GM23338 (cell line): ENCODE data around the gene HCFC2. TPM values are rescaled to one million over a fixed set of nuclear protein-coding genes. Genes with fewer than 3 reads are reported as not detected.

Source experiments
- ATAC-seq: fragments of 200-7000 bp; cut with Tn5 transposase; 3 replicates; pipeline ENCODE4 v1.9.1; 2020
- DNase-seq: peaks from one replicate; pipeline ENCODE4 v3.0.0-alpha.2; 2015; ENCODE audit warnings: low spot score
- H2AFZ ChIP-seq: fragments of 200-600 bp; sonication (generic); 2 replicates; pipeline ENCODE4 v1.8.0; 2016; ENCODE audit warnings: antibody characterized with exemption, mild to moderate bottlenecking, moderate library complexity
- H3F3A ChIP-seq: fragments of 200-600 bp; sonication (generic); replicated peaks from 2 replicates; pipeline ENCODE4 v1.8.0; 2017; ENCODE audit warnings: antibody characterized with exemption, mixed run types, low read depth
- H3K27ac ChIP-seq: fragments of 200-600 bp; sonication (generic); 2 replicates; pipeline ENCODE4 v1.6.1; 2016; ENCODE audit warnings: low read depth
- H3K27me3 ChIP-seq: fragments of 200-600 bp; sonication (generic); 2 replicates; pipeline ENCODE4 v1.8.0; 2016; ENCODE audit warnings: mild to moderate bottlenecking, mixed run types, moderate library complexity; ENCODE audit not compliant: insufficient read depth
- H3K36me3 ChIP-seq: fragments of 200-600 bp; sonication (generic); 2 replicates; pipeline ENCODE4 v1.8.0; 2016; ENCODE audit warnings: mild to moderate bottlenecking; ENCODE audit not compliant: insufficient read depth
- H3K4me1 ChIP-seq: fragments of 200-600 bp; sonication (generic); 2 replicates; pipeline ENCODE4 v1.8.0; 2016; ENCODE audit warnings: mild to moderate bottlenecking, moderate library complexity; ENCODE audit not compliant: insufficient read depth
- H3K4me2 ChIP-seq: fragments of 200-600 bp; sonication (generic); 2 replicates; pipeline ENCODE4 v1.7.1; 2017; ENCODE audit warnings: mixed run types
- H3K4me3 ChIP-seq: fragments of 200-600 bp; sonication (generic); 2 replicates; pipeline ENCODE4 v1.6.1; 2016; ENCODE audit warnings: mixed run types
- H3K79me2 ChIP-seq: fragments of 200-600 bp; sonication (generic); replicated peaks from 2 replicates; pipeline ENCODE4 v1.8.0; 2017; ENCODE audit warnings: mild to moderate bottlenecking; ENCODE audit not compliant: insufficient read depth
- H3K9me2 ChIP-seq: fragments of 200-600 bp; sonication (generic); 2 replicates; pipeline ENCODE4 v1.8.0; 2017; ENCODE audit not compliant: insufficient read depth
- H4K20me1 ChIP-seq: fragments of 200-600 bp; sonication (generic); replicated peaks from 2 replicates; pipeline ENCODE4 v1.8.0; 2017; ENCODE audit warnings: mild to moderate bottlenecking; ENCODE audit not compliant: insufficient read depth
- H3K27ac Mint-ChIP-seq: 2 replicates; pipeline ENCODE4 v1.8.0; 2020; ENCODE audit warnings: inconsistent platforms, mild to moderate bottlenecking, moderate library complexity, mixed read lengths
- H3K27me3 Mint-ChIP-seq: 3 replicates; pipeline ENCODE4 v1.8.0; 2022; ENCODE audit warnings: low read depth, mild to moderate bottlenecking, moderate library complexity, mixed read lengths, inconsistent platforms; ENCODE audit not compliant: insufficient read depth, poor library complexity
- H3K36me3 Mint-ChIP-seq: 3 replicates; pipeline ENCODE4 v1.8.0; 2021; ENCODE audit warnings: low read depth, mild to moderate bottlenecking, inconsistent platforms, moderate library complexity, mixed read lengths
- H3K4me1 Mint-ChIP-seq: 3 replicates; pipeline ENCODE4 v1.8.0; 2020; ENCODE audit warnings: mild to moderate bottlenecking, inconsistent platforms, mixed read lengths
- H3K4me3 Mint-ChIP-seq: 3 replicates; pipeline ENCODE4 v1.8.0; 2021; ENCODE audit warnings: moderate library complexity, mild to moderate bottlenecking, inconsistent platforms, mixed read lengths
- H3K9me3 Mint-ChIP-seq: 3 replicates; pipeline ENCODE4 v1.8.0; 2020; ENCODE audit warnings: moderate library complexity, mild to moderate bottlenecking, inconsistent platforms, mixed read lengths
- EZH2 ChIP-seq: fragments of 200-600 bp; sonication (generic); IDR thresholded peaks from one replicate; pipeline ENCODE4 v1.8.0; 2017; ENCODE audit warnings: antibody characterized with exemption, mild to moderate bottlenecking, low read depth; ENCODE audit not compliant: unreplicated experiment
- EZH2phosphoT487 ChIP-seq: fragments of 200-600 bp; sonication (generic); IDR thresholded peaks from one replicate; pipeline ENCODE4 v1.8.1; 2018; ENCODE audit warnings: antibody characterized with exemption; ENCODE audit not compliant: unreplicated experiment
- POLR2AphosphoS5 ChIP-seq: IDR thresholded peaks from 2 replicates; pipeline ENCODE4 v1.6.1; 2016; ENCODE audit warnings: antibody characterized with exemption, low read depth
- ZNF114 ChIP-seq: fragments of 250-450 bp; sonication (Bioruptor Pico); IDR thresholded peaks from 2 replicates; pipeline ENCODE4 v1.5.0; 2020; ENCODE audit warnings: mild to moderate bottlenecking, moderate library complexity
- polyA plus RNA-seq: library from polyadenylated mRNA; unstranded; fragments of >200 nt; fragmentation: Nextera tagmentation; extraction: Ambion mirVana; gene quantifications from 2 replicates; pipeline ENCODE4 v1.2.1, GENCODE V29; 2016
- total RNA-seq: library from RNA; depleted of rRNA; stranded (reverse); fragments of >200 nt; shearing (Covaris generic); gene quantifications from 2 replicates; pipeline ENCODE4 v1.2.3, GENCODE V29; 2014
- TF ChIP-seq, protein P1 (sequence below): IDR thresholded peaks from one replicate; pipeline ENCODE4 v1.6.1; 2018; ENCODE audit warnings: antibody characterized with exemption; ENCODE audit not compliant: unreplicated experiment

HCFC2 gene
- total and polyA plus RNA-seq, 2 experiments from 2014 or later, result 1.9 to 2.5 TPM

DNA sequence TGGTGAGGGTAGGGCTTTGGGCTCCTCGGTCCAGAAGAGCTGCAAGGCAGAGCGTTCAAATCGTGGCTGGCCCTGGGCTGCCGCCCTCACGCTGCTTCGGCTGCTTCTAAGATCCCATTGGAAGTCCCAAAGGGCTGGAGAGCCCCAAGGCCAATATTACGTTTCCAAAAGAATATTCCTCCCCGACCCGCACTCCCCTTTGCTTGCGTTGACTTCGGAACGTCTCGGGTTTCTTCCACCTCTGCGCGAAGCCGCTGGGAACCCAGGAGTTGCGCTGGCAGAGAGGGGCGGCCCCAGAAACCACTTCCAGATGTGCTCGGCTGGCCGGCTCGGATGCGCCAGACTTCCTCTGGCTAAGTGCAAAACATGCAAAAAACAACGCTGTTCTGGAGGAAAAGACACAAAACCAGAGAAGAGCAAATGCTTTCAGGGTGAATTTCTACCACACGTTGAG is 14.4 kb upstream of the HCFC2 start, which contains the start of gene GLT8D2:
GLT8D2 (minus strand) TSS at position 285 of the 454 bp plus-strand sequence. CDS start 30,539 bp downstream, outside the sequence.
- Mint-ChIP-seq H3K36me3 (no peaks in the 10 kb centered on the region; the same call in 2 of the 3 replicates), H3K4me3 (peak within 1 kb of the TSS; percentile 81), H3K27me3 (peaks cover 15% of the 10 kb centered on the region), H3K4me1 (peaks cover 15% of the 10 kb centered on the region), H3K27ac (peak within 1 kb of the TSS; percentile 72), H3K9me3 (no peaks in the 10 kb centered on the region)
- DNase-seq (peak; percentile 81), ATAC-seq (peak; percentile 91)
- Histone ChIP-seq H4K20me1 (no peaks in the 10 kb centered on the region), H3K27ac (no peak within 1 kb of the TSS), H2AFZ (peak within 1 kb of the TSS; percentile 99), H3K36me3 (no peaks in the 10 kb centered on the region), H3K4me2 (peak within 1 kb of the TSS; percentile 82), H3K27me3 (peaks cover 24% of the 10 kb centered on the region), H3K4me3 (peak within 1 kb of the TSS; percentile 59), H3K79me2 (no peaks in the 10 kb centered on the region), H3K9me2 (no peaks in the 10 kb centered on the region), H3K4me1 (peaks cover 19% of the 10 kb centered on the region), H3F3A (peaks cover 5% of the 10 kb centered on the region; the same call in 1 of the 2 replicates)
- TF ChIP-seq POLR2AphosphoS5 (peak; percentile 28; the same call in 1 of the 2 replicates), EZH2phosphoT487 (no peak)

DNA sequence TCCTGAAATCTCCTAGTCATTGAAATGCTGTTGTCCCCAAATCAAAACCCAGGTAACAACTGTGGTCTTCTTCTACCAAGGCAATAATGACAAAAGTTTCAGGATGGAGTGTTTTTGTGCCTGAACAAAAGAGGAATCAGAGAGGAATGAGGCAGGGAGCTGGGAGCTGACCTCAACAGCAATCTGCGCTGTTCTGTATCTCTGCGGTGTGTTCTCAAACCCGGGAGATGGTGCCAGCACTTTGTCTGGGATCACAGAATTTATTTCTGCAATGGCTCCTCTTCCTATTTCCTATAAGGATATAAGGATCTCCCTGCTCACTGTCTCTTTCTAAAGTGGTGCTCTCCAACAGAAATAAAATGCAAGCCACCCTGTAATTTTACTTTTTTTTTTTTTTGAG is 13.9 kb upstream of the HCFC2 start:
- Histone ChIP-seq H4K20me1 (no peaks in the 10 kb centered on the region), H3F3A (peaks cover 5% of the 10 kb centered on the region; the same call in 1 of the 2 replicates), H3K27me3 (peaks cover 24% of the 10 kb centered on the region), H3K4me2 (peak overlapping the region; percentile 82), H3K79me2 (no peaks in the 10 kb centered on the region), H3K27ac (no peak overlapping the region), H3K4me3 (peak overlapping the region; percentile 59), H2AFZ (peak overlapping the region; percentile 99; the same call in 1 of the 2 replicates), H3K4me1 (peaks cover 23% of the 10 kb centered on the region), H3K36me3 (no peaks in the 10 kb centered on the region), H3K9me2 (no peaks in the 10 kb centered on the region)
- H3K9me3 Mint-ChIP-seq, result no peaks in the 10 kb centered on the region
- H3K27me3 Mint-ChIP-seq, result peaks cover 15% of the 10 kb centered on the region
- H3K4me1 Mint-ChIP-seq, result peaks cover 20% of the 10 kb centered on the region
- peak; percentile 18 for DNase-seq
- no peak overlapping the region for H3K27ac Mint-ChIP-seq
- TF ChIP-seq ZNF114 (CRISPR knock-in tag), result no peak
- TF ChIP-seq, protein P1, sequence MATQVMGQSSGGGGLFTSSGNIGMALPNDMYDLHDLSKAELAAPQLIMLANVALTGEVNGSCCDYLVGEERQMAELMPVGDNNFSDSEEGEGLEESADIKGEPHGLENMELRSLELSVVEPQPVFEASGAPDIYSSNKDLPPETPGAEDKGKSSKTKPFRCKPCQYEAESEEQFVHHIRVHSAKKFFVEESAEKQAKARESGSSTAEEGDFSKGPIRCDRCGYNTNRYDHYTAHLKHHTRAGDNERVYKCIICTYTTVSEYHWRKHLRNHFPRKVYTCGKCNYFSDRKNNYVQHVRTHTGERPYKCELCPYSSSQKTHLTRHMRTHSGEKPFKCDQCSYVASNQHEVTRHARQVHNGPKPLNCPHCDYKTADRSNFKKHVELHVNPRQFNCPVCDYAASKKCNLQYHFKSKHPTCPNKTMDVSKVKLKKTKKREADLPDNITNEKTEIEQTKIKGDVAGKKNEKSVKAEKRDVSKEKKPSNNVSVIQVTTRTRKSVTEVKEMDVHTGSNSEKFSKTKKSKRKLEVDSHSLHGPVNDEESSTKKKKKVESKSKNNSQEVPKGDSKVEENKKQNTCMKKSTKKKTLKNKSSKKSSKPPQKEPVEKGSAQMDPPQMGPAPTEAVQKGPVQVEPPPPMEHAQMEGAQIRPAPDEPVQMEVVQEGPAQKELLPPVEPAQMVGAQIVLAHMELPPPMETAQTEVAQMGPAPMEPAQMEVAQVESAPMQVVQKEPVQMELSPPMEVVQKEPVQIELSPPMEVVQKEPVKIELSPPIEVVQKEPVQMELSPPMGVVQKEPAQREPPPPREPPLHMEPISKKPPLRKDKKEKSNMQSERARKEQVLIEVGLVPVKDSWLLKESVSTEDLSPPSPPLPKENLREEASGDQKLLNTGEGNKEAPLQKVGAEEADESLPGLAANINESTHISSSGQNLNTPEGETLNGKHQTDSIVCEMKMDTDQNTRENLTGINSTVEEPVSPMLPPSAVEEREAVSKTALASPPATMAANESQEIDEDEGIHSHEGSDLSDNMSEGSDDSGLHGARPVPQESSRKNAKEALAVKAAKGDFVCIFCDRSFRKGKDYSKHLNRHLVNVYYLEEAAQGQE, result no peak
- no peak for TF ChIP-seq EZH2
- ATAC-seq, result peak; percentile 38
- peak overlapping the region; percentile 81 for H3K4me3 Mint-ChIP-seq
- H3K36me3 Mint-ChIP-seq, result no peaks in the 10 kb centered on the region
